ENCODE results near the gene ZBED3.

The ZBED3 gene

DNA sequence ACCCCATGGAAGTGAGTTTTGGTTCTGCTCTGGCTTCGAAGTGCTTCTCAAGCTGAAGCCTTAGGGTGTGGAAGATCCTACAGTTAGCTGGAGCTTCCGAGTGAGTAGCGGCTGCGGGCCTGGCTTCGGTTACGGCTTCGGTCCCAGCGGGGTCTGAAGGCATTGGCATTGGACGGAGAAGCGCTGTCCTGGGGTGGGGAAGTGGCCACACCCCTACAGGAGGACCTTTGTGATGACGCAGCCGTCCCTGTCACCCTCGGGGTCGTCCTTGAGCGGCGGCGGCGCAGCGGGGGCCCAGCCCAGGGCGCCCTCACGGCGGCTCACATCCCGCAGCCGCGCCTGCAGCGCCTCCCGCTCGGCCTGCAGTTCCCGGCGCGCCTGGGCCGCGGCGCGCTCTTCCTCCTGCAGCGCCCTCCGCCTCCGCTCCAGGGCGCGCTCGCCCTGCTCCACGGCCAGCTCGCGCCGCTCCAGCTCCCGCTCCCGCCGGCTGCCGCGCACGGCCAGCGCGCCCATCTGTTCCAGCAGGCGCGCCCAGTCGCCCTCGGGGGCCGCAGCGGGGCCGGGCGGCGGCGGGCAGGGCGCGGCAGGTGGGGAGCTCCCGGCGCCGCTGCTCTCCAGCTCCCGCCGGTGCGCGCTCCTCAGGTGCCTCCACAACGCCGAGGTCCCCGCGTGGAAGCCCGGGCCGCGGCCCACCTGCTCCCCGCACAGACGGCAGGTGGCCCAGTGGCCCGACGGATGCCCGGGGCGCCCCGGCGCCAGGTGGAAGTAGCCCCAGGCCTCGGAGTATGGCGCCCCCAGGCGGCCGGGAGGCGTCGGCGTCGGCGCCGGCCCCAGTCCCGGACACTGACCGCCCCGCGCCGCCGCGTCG is 9.9 kb downstream of the ZBED3 start:
- DNase-seq: peak; percentile 71

DNA sequence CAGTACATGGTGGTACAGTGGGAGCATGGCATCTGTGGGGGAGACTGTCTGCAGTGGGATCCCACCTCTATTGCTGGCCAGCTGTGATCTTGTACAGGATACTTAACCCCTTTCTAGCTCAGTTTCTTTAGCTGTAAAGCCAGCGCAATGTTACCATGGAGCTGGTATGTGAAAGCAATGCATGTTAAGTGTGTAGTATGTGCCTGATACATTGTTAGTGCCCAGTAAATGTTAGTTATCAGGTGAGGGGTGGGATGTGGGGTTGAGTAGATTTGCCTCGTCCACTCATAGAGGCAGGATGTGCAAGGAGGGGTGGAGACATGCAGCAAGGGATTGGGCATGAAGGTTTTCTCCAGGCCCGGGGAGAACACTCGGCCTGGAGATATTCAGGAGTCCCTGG is 12.3 kb downstream of the ZBED3 start:
- no peak for DNase-seq

DNA sequence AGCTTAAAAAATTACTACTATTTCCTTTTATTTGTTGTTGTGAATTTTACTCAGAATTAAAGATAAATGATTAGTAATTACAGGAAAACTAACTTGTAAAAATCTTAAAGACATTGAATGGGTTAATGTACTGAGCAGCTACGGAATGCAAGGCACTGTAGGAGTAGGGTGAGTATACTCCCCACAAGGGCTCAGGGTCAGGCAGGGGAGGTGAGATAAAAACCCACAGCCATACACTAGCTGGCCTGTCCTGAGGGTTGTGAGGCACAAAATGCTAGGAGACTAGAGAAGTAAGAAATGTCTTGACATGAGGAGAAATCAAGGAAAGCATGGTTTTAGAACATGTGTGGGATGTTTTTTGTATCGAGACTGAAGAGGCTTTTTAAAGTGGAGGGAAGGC is 13.4 kb downstream of the ZBED3 start:
- DNase-seq: no peak

DNA sequence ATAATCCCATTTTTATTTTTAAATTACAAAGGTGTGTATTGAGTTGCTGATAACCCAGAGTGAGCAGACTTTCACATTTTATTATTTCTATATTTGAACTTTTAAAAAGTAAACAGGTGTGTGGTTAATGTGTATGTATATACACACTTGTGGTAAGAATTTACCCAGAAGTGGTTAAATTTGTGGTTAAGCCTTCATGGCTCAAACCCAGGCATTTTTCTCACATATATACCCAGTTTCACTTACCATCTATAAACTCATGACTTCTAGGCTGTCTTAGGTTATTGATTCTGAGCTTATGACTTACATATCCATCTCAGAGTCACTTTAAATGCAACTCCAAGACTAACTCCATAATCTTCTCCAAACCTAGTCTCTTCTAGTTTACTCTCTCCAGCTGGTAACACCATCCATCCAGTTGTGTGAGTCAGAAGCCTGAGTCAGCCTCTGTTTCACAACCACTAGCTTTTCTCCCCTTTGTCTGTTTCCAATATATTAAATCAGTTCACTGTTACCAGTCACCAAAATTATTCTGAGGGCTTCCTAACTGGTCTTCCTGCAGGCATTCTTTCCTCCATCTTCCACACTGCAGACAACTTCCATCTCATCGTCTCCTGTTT is 20.2 kb downstream of the ZBED3 start:
- no peak for DNase-seq

DNA sequence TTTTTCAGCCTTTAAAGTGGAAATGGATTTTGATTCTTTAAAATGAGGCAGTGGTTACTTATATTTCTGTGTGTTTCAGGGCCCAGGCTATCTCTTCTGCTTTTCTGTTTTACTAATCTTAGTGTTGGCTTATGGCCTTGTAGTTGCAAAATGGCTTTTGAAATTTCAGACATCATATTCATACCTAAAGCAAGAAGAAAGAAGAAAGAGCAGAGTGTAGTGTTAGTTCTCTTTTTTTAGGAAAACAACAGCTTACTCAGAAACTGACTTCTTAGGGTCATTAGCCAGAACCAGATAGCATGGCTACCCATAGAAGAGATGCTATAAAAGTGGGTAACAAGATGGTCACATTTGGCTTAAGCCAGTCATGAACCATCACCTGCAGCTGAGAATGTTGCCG is 20.9 kb downstream of the ZBED3 start:
- no peak for DNase-seq

DNA sequence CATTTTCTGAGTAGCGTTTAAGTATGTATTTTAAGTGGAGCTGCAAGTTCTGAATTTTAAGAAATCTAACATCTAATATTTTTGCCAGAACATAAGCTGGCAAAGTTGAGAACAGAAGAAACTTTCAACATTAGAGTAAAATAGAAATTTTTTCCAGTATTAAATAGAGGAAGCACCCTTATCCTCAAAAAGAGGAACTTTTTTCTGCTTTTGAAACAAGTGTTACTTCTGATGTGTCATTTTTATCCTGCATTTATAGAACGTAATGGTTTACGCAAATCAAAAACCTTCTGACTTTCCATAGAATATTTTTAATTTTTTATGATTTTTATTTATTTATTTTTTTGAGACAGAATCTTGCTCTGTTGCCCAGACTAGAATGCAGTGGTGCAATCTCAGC is 21.8 kb downstream of the ZBED3 start:
- no peak for DNase-seq

DNA sequence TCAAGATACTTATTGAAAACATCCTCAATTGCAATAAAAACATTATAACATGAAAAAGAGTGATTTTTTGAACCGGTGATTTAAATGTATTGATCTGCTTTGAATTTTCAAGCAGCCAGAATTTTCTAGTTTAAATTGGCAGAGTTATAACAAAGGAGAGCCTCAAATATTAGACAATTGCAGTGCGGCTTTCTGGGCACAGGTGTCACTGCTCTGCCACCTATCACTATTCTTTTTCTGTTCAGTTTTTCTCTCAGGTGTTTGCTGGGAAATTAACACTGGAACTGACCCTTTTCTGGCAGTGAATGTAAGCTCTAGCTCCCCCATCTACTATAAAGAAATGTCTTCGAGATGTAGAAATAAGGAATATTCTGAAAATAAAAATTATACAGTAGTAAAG is 23.0 kb downstream of the ZBED3 start:
- no peak for DNase-seq

DNA sequence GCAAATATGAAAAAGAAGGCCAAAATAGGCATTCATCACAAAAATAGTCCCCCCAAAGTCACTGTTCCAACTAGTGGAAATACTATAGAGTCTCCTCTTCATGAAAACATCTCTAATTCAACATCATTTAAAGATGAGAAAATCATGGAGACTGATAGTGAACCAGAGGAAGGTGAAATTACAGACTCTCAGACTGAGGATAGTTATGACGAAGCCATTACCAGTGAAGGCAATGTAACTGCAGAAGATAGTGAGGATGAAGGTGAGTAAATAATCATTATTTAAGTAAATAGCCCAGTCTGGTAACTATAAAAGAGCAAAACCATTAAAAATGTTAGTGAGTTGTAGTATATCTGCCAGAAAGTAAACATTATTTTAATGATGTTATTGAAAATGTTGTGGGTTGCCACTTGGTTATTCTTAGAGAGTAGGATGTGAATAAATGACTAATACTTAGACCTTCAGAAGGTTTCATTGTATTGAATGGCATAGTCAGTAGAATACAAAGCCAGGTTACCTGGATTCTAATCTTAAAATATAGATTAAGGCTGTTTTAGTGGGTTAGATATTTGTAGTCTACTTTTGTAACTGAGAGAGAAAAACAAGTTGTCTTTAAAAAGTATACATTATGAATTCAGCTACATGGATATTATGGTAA is 40.5 kb downstream of the ZBED3 start:
- DNase-seq: no peak

DNA sequence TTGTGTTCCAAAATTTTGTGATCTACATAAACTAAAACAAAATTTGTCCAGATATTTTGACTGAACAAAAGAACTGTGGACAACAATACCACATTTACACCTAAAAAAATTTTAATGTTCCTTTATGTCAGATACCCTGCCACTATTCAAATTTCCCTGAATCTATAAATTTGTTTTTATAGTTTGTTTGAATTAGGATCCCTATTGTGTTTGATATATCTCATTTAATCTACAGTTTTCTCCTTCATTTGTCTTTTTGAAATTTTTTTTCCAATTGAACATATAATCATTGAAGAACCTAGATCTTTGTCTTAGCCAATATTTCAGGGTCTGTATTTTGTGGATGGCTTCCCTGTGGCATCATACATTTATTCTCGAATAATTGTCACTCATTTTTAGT is 51.1 kb downstream of the ZBED3 start:
- no peak for DNase-seq

DNA sequence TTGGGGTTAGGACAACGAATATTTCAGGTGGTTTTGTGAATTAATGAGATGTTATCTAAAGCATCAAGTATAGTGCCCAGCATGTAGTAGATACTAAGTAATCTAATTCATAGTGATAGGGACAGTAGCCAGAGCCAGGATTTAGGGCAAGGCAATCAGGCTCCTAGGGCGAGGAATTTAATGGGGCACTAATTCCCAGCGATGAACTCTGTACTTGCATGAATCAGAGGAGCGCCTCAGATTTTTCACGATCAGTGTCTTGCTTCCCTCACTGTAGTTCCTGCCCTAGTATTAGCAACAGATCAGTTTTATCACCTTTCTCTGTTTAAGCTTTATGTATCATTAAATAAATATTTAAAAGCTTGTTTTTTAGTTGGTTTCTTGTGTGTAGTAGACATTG is 53.7 kb downstream of the ZBED3 start:
- no peak for DNase-seq

DNA sequence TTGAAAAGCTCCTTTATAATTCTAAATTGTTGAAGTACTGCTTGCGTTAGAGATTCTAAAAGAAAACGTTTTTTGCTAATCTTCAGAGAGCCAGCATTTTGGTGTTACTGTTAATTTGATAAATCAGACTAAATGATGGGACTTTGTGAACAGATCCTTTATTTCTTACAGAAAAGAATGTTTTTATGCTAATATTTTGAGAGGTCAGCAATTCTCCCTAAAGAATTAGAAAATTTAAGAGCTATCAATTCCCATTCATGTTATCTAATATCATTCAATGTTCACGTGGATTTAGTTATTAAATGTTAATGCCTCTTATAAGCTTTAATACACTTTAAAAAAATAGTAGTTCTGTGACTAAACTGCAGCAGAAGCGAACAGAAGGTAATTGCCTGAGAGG is 54.5 kb downstream of the ZBED3 start:
- DNase-seq: no peak

DNA sequence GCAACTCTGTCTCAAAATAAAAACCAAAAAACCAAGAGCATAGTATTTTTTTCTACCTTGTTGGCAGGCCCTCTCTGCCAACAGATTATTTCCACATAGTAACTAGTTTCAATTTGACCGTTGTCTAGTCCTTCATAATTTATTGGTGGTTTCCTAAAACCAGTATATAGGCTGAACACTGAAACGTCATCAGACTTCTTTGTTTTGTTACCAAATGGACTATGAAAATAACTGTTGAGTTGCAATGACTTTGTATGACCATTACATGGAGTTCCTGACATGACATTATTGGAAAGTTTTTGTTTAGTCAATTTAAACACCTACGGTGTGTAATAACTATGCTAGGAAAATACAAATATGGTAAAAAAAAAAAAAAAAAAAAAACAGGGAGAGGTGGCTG is 55.2 kb downstream of the ZBED3 start:
- no peak for DNase-seq

DNA sequence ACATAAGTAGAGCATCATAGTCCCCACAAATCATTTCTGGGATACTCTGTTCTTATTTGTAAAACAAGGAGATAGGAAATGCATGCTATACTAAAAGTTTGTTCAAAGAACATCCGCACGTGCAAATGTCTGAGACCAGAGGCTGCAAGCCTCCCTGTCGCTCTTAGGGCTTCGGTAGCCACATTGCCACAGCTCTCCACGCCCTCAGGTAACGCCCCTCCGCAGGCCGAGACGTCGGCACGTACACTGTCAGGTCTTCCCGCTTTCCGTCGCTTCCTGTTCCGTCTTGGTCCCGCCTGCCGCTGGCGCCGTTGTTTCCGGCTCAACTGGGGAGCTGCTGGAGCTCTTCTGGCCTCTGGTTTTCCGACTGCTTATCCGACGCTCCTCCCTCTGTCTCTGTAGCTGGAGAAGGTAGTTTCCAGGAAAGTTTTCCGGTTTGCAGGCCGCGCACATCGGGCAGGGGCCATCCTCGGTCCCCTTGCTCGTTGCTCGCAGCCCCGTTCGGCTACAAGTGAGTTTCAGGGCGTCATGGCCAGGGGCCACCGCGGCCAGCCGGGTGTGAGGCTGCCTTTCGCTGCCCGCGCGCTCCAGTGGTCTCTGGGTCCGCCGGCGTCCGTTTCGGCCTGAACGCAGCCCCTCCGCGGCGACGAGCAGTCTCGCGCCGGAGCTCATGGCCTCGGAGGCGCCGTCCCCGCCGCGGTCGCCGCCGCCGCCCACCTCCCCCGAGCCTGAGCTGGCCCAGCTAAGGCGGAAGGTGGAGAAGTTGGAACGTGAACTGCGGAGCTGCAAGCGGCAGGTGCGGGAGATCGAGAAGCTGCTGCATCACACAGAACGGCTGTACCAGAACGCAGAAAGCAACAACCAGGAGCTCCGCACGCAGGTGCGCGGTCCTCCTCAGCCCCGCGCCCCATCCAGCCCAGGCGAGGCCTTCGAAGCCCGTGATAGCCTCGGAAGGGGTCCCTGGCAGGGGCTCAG is 56.7 kb downstream of the ZBED3 start, which contains the start of gene AGGF1:
Gene AGGF1 (plus strand): TSS at position 308 of the 975 bp plus-strand sequence. CDS start 363 bp downstream, at position 671.
- peak; percentile 94 for DNase-seq

DNA sequence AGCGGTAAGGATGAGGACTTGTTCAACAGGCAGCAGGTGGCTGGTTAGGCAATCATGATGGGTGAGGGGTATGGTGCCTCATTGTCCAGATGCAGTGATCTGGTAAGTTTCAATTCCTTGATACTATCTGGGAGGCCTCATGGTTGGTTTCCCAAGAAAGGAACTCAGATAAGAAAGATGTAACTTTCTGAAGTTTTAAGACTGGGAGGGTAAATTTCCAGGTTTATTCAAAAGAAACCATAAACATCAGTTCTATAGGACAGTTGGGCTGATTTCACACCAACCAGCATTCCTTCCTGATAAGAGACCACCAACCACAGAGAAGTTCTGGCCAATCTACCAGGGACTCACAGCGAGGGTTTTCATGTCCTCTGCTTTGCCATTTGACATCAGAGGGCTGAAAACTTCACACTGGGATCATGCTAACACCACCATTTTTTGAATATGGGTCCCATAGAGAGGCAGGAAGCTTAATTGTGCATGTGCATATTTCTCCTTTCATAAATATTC is 57.7 kb downstream of the ZBED3 start:
- DNase-seq: no peak

DNA sequence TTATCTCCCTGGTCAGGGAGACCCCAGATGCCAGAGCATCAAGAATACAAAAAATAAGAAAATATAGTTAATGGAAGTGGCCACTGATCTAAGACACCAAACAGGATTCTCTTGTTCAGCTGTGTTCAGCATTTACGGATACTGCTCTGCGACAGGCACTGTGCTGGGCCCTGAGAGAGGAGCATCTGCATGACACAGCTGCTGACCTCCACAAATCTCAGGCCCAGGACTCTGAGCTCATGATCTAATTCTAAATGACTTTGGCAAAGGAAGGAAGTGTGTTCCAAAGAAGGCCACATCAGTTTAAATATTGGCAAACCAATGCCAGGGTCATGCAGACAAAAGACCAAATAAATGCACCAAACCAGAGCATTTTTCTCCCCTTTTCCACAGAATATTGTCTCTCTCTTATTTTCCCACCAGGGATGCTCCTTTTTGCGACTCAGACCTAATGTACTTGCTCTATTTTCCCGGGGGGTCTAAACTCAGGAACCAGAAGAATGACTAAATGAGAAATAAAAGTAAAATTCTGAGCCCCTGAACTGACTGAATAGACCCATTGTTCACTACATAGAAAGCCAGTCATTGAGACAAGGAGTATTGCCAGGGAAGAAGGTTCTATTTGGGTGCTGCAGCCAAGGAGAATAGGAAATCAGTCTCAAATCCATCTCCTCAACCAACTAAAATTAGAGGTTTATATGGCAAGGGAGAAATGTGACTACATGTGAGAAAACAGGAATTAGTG is 58.3 kb downstream of the ZBED3 start:
- no peak for DNase-seq

DNA sequence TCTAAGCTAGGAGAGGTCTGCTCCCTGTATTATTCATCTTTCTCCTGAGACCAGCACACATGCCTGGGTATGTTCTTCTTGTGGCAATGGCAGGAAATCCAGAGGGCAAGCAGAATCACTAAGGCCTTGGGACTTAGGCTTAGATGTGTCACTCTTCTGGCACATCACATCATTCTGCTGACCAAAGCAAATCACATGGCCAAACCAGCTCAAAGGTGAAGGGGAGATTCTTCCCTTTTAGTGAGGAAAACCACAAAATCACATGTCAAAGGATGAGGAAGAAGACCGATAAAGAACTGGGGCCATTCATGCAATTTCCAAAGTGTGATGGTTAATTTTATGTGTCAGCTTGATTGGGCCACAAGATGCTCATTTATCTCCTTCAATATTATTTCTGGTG is 62.6 kb downstream of the ZBED3 start:
- DNase-seq: no peak

DNA sequence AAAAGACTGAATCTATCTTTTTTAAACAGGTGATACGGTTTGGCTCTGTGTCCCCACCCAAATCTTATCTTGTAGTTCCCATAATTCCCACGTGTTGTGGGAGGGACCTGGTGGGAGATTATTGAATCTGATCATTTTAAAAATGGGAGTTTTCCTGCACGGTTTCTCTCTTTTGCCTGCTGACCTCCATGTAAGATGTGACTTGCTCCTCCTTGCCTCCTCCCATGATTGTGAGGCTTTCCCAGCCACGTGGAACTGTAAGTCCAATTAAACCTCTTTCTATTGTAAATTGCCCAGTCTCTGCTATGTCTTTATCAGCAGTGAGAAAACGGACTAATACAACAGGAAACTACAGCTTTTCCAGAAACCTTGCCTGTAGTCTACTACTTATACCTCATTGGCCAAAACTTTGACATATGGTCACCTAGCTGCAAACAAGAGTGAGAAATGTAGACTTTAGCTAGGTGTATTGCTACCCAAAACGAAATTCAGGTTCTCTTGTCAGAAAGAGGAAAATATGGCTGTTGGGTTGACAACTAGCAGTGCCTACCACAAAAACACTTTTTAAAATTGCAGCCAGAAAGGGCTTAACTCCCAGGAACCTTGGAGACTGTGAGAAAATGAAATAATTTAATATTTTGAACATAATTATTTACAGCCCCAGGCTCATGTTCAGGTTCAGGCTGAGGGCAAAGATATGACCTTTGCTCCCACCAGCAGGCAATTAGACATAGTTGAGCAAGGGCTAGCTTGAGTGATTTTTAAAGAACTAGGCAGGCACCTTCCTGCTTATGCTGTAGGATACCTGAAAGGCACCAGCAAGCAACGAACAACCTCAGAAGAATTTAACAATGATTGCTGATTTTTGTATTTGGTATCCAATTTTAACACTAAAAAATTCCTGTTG is 64.3 kb downstream of the ZBED3 start:
- no peak for DNase-seq
